SJSA1 (cell line): Measurements from ENCODE around the gene POP5. TPM values are rescaled to one million over a fixed set of nuclear protein-coding genes. Genes with fewer than 3 reads are reported as not detected.
"Not testable (repeated sequence)": the region's sequence is repeated elsewhere in the genome, so short reads cannot be mapped to it uniquely, and the experiment has no call there.

Experiments used
- DNase-seq, 2 experiments: peaks; one replicate each; pipeline ENCODE4 v3.0.0-alpha.2; 2015 to 2020; ENCODE audit warnings: low spot score in 2 of 2, low read depth in 1 of 2
- H3K27ac ChIP-seq: fragments of 250-450 bp; sonication (Bioruptor Pico); 2 replicates; pipeline ENCODE4 v1.5.1; 2020; ENCODE audit warnings: mild to moderate bottlenecking, moderate library complexity
- H3K27me3 ChIP-seq: fragments of 250-450 bp; sonication (Bioruptor Pico); replicated peaks from 2 replicates; pipeline ENCODE4 v1.5.1; 2020; ENCODE audit warnings: mild to moderate bottlenecking, moderate library complexity
- H3K36me3 ChIP-seq: fragments of 250-450 bp; sonication (Bioruptor Pico); 2 replicates; pipeline ENCODE4 v1.5.1; 2020; ENCODE audit warnings: mild to moderate bottlenecking
- H3K4me1 ChIP-seq: fragments of 250-450 bp; sonication (Bioruptor Pico); replicated peaks from 2 replicates; pipeline ENCODE4 v1.6.1; 2021; ENCODE audit warnings: mild to moderate bottlenecking
- H3K4me3 ChIP-seq: fragments of 250-450 bp; sonication (Bioruptor Pico); 2 replicates; pipeline ENCODE4 v1.5.1; 2020; ENCODE audit warnings: mild to moderate bottlenecking
- H3K9me3 ChIP-seq: fragments of 250-450 bp; sonication (Bioruptor Pico); replicated peaks from 2 replicates; pipeline ENCODE4 v1.5.1; 2020; ENCODE audit warnings: mild to moderate bottlenecking
- total RNA-seq: library from RNA; depleted of rRNA; stranded (reverse); fragments of >200 nt; shearing (Covaris generic); gene quantifications from 2 replicates; pipeline ENCODE4 v1.2.3, GENCODE V29; 2014

POP5 gene
- total RNA-seq, 1 experiment from 2014 or later, result 44.8 TPM

DNA sequence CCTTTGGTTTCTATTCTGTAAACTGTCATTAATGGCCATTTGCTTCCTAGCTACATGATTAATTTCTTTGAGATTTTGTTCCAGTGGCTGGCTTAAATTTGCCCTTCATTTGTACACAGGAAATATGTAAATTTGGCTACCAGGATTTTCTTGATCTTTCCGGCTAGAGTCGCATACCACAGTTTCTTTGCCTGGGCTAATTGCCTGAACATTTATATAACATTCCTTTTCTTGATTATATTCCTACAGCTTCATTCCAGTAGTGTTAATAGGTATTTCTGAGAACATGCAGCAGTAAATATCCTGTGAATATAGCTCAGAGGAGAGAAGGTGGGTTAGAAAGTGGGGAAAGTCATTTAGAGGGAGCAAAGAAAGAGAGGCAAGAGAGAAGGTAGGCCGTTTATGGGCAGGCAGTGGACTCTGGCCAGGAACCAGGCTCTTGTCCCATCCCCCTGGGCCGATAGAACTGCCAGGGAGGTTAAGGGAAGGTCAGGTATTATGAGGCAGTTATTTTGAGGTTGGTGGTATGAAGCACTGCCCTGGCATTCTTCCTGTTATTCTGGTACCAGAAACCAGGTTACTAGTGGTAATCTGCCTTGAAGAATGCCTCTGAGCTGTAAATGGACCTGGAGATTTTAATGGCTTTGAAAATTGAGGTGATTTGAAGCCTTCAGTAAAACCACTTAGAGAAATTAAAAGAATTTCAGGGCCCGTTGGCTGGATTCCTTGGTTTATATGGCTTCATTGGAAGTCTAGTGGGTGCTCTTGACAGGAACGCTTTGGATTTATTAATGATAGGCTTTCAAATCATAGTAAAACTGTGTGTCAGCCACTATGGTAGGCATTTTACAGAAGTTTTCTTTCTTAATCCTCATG, 42.7 kb downstream of the POP5 start:
- Histone ChIP-seq H3K27me3 (no peaks in the 10 kb centered on the region), H3K4me3 (no peak overlapping the region), H3K9me3 (no peaks in the 10 kb centered on the region), H3K36me3 (peaks cover 66% of the 10 kb centered on the region), H3K27ac (peak overlapping the region; percentile 30; the same call in 1 of the 2 replicates), H3K4me1 (peaks cover 38% of the 10 kb centered on the region)
- peak; percentile 34 to 46 for DNase-seq

DNA sequence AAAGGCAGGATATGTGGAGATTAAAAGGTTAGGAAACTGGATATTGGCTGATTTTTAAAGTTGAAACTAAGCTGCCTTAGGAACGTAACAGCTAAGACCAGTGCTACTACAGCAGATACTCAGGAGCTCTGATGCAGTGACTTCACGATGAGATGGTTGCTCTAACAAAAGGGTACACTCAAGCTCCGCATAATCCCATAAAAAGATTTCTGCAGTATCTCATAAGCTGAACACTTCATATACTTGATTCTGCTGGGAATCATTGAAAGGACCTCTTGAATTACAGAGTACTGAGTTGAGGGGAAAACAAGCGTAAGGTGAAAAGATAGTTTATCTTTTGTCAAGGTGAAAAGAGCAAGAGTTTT, 43.4 kb downstream of the POP5 start:
- no peaks in the 10 kb centered on the region for H3K27me3 ChIP-seq
- no peaks in the 10 kb centered on the region for H3K9me3 ChIP-seq
- H3K4me1 ChIP-seq, result peaks cover 38% of the 10 kb centered on the region
- peaks cover 64% of the 10 kb centered on the region for H3K36me3 ChIP-seq
- H3K27ac ChIP-seq, result no peak overlapping the region
- DNase-seq, result no peak
- no peak overlapping the region for H3K4me3 ChIP-seq

DNA sequence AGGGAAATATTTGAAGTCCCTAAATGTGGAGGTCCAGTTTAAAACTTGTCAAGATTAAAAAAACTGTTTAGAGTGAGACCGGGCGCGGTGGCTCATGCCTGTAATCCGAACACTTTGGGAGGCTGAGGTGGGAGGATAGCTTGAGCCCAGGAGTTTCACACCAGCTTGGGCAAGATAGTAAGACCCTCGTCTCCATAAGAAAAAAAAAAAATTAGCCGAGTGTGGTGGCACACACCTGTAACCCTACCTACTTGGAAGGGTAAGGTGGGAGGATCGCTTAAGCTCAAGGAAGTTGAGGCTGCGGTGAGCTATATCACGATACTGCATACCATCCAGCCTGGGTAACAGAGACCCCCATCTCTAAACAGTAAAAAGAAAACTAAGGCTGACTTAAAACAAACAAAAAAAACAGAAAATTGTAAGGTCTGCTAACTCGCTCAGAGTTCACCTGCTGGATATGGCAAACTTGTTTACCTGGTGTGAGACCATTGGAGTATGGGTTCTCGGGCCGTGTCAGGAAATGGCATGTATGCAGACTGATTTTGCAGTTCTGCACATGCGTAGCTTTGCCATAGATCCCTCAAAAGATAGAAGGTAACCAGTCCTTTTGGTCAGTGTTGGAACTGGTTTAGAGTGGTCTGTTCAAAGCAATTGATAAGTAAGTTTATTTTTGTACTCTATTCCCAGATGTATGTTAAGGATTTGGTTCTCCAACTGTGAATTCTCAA, 45.0 kb downstream of the POP5 start:
- no peak overlapping the region for H3K27ac ChIP-seq
- no peak for DNase-seq
- no peaks in the 10 kb centered on the region for H3K9me3 ChIP-seq
- peak overlapping the region; percentile 83 for H3K4me3 ChIP-seq
- H3K27me3 ChIP-seq, result no peaks in the 10 kb centered on the region
- peaks cover 54% of the 10 kb centered on the region for H3K36me3 ChIP-seq
- H3K4me1 ChIP-seq, result peaks cover 38% of the 10 kb centered on the region

DNA sequence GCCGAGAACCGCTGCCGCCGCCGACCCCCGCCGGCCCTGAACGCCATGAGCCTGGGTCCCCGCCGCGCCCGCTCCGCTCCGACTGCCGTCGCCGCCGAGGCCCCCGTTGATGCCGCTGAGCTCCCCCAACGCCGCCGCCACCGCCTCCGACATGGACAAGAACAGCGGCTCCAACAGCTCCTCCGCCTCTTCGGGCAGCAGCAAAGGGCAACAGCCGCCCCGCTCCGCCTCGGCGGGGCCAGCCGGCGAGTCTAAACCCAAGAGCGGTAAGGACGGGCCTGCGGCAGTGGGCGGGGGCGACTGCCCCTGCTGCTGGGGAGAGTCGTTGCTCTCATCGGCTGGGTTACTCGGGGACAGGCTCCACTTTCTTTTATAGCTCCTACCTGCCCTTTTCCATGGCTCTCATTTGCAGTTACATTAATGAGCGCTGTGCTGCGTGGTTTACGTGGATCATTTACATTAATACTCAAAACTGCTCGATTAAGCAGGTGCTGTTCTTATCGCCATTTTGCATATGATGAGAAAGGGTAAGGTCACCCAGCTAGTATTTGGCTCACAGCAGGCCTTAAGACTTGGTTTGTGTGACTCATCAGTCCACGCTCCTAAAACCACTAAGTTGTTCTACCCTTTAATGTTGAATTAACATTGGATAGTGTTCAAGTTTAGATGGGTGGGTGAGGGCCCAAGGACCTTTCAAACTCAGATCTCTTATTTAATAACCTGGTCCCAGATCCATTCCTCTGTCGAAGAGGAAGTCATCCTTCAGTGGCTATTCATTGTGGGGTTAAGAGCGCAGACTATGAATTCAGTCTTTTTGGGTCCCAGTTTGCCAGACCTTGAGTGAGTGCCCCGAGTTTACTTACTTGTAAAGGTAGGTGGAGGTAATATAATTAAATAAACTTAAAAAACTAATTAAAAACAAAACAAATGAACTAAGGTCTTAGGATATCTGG, 46.2 kb downstream of the POP5 start:
- Histone ChIP-seq H3K9me3 (no peaks in the 10 kb centered on the region), H3K27me3 (no peaks in the 10 kb centered on the region), H3K4me3 (peak overlapping the region; percentile 83), H3K27ac (peak overlapping the region; percentile 52), H3K36me3 (peaks cover 45% of the 10 kb centered on the region), H3K4me1 (peaks cover 38% of the 10 kb centered on the region)
- DNase-seq, result peak; percentile 50 to 63

DNA sequence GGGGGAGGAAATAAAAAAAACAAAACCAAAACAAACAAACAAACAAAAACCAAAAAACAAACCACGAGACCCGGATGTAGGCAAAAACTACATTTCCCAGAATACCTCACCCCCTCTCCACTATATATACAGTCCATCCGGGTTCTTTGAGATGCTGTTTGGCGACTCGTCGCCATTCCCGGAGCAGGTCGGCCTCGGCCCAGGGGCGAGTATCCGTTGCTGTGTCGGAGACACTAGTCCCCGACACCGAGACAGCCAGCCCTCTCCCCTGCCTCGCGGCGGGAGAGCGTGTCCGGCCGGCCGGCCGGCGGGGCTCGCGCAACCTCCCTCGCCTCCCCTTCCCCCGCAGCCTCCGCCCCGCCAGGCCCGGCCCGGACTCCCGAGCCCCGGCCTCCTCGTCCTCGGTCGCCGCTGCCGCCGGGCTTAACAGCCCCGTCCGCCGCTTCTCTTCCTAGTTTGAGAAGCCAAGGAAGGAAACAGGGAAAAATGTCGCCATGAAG, 46.9 kb downstream of the POP5 start, which contains the start of gene RNF10:
Gene RNF10, plus strand, starts transcription at position 154 of the 500 bp plus-strand sequence. CDS start 456 bp downstream, outside the sequence.
- no peaks in the 10 kb centered on the region for H3K27me3 ChIP-seq
- peak; percentile 70 to 84 for DNase-seq
- H3K4me1 ChIP-seq, result peaks cover 37% of the 10 kb centered on the region
- peak within 1 kb of the TSS; percentile 52 for H3K27ac ChIP-seq
- no peaks in the 10 kb centered on the region for H3K9me3 ChIP-seq
- H3K36me3 ChIP-seq, result peaks cover 40% of the 10 kb centered on the region
- peak within 1 kb of the TSS; percentile 83 for H3K4me3 ChIP-seq

DNA sequence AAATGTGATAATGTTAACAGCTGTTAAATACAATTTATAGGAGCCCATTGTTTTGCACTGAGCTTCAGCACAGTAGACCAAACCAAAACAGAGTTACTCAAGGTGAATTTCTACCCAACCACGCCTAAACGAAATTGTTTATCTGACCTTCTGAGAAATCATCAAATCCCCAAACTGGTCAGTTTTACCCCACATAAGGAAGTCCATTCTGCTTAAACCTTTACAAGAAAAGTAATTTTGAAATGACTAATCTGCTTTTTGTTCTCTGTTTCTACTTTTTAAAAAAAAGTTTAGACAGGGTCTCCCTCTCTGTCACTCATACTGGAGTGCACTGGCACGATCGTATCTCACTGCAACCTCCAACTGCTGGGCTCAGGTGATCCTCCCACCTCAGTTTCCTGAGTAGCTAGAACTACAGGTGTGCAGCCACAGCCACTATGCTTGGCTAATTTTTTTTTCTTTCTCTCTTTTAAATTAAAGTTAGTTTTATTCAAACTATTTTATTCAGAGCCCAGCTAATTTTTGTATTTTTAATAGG, 48.4 kb downstream of the POP5 start:
- H3K36me3 ChIP-seq, result peaks cover 34% of the 10 kb centered on the region

DNA sequence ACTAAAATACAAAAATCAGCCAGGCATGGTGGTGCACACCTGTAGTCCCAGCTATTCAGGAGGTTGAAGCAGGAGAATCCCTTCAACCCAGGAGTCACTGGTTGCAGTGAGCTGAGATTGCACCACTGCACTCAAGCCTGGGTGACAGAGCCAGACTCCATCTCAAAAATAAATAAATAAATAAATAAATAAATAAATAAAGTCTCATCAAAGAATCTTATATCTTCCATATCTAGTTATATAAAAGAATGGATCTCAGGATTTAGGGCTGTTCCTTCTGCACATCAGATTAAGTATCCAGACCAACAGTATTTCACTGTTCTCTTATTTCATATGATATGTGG, 50.8 kb downstream of the POP5 start:
- not testable (repeated sequence) for DNase-seq, H3K27ac ChIP-seq, H3K27me3 ChIP-seq, H3K9me3 ChIP-seq
- peak overlapping the region; percentile 67 for H3K4me3 ChIP-seq
- H3K4me1 ChIP-seq, result peaks cover 11% of the 10 kb centered on the region
- H3K36me3 ChIP-seq, result peaks cover 14% of the 10 kb centered on the region

More for the DNA sequence above, 48.4 kb downstream of the POP5 start:
- no peaks in the 10 kb centered on the region for H3K9me3 ChIP-seq
- no peak overlapping the region for H3K27ac ChIP-seq
- no peak overlapping the region for H3K4me3 ChIP-seq
- DNase-seq, result no peak
- H3K27me3 ChIP-seq, result no peaks in the 10 kb centered on the region
- peaks cover 25% of the 10 kb centered on the region for H3K4me1 ChIP-seq

DNA sequence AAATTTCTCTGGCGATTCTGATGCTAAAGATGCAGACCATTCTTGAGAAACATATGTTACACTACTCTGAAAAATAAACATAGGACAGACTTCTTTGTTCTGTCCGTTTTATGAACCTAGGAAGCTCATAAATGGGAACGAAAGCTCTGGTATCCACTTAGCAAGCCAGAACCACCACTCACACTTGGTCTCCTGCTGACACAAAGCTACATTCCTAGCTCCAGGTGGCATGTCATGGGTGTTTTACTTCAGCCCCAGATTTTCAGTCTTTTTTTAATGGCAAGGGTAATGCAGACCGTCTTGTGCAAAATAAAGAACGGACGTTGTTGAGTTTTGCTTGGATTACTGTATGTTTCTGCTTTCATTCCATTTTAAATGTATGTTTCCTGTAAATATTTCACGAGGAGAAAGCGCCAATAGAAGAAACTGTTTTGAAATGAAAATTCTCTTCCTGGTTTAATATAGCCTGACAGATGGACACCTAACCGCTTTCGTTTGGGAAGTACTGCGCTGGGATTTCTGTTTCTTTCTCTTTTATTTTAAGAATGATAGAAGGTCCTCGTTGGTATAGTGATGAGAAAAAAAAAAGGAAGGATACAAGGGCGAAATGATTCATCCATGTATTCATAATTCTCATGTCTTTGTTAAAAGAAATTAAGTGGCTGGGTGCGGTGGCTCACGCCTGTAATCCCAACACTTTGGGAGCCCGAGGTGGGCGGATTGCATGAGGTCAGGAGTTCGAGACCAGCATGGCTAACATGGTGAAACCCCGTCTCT, 51.4 kb downstream of the POP5 start:
- peaks cover 8% of the 10 kb centered on the region for H3K4me1 ChIP-seq
- H3K36me3 ChIP-seq, result peaks cover 13% of the 10 kb centered on the region
- H3K9me3 ChIP-seq, result no peaks in the 10 kb centered on the region
- H3K27ac ChIP-seq, result peak overlapping the region; percentile 87
- peak in 1 of 2 experiments; percentile 51 for DNase-seq
- no peaks in the 10 kb centered on the region for H3K27me3 ChIP-seq
- H3K4me3 ChIP-seq, result peak overlapping the region; percentile 67

DNA sequence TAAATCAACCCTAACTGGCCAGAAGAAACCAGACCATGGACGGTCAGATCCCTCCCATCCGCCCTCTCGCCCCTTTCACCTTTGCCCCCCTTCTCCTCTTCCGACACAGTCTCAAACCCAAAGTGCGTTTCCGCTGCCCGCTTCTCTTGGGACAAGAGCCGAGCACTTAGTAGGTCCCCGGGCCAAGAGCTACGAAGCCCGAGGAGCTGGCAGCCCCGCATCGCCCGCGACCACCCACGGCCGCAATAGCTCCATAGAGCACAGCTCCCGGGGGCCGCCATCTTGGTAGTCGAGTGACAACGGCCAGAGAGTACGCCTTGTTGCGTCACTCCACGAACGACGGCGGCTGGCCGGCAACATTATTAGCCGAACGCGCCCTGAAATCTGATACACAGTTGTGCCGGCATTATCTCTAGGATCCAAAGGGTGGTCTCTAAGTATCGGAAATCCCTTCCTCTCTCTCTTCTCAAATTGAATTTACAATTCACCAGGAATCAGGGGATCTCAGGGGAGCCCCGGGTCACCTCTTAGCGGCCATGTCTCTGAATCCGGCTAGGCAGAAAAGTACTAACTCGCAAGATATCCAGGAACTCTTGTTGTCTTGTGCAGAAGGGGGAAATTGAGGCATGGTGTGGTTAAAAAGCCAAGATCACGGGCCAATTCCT, 52.2 kb downstream of the POP5 start, which contains the start of gene COQ5:
Gene COQ5, minus strand, starts transcription at position 298 of the 665 bp plus-strand sequence. Its CDS starts 17 bp downstream, at position 281.
- Histone ChIP-seq H3K4me3 (peak within 1 kb of the TSS; percentile 67), H3K4me1 (peaks cover 8% of the 10 kb centered on the region), H3K27me3 (no peaks in the 10 kb centered on the region), H3K9me3 (no peaks in the 10 kb centered on the region), H3K27ac (peak within 1 kb of the TSS; percentile 87), H3K36me3 (0 out of 2 replicates have a peak, but pooled peaks cover 7% of the 10 kb centered on the region)
- peak; percentile 86 for DNase-seq
